ENCODE results near the gene GSTK1.

- no peak for TF ChIP-seq POLR2A (IDR thresholded peaks at IDR 0.05)
- TF ChIP-seq CTCF (IDR thresholded peaks at IDR 0.05): no peak
- TF ChIP-seq POLR2AphosphoS5 (IDR thresholded peaks at IDR 0.05): no peak
Observed at GRCh38 chr7:143286522-143286890, 23.3 kb downstream of the GSTK1 start.
